GM18520 (cell line): ENCODE measurements around the gene CCDC178.
"Not testable (repeated sequence)": the region's sequence is repeated elsewhere in the genome, so short reads cannot be mapped to it uniquely, and the experiment has no call there.

Experiments used
- ATAC-seq: cut with Tn5 transposase; IDR thresholded peaks from one replicate; pipeline ENCODE4 v1.9.1; 2021; ENCODE audit not compliant: unreplicated experiment

CCDC178 gene

GRCh38 chr18:33440060-33441043, at the start of gene CCDC178:
Gene CCDC178 (minus strand): TSS chr18:33440721. CDS start chr18:33412088, 28,633 bp downstream.
- ATAC-seq, result no peak

GRCh38 chr18:33483908-33484307, 43.4 kb upstream of the CCDC178 start:
- ATAC-seq, result no peak

- no peak for ATAC-seq
Observed at GRCh38 chr18:33472509-33472908, 32.0 kb upstream of the CCDC178 start.

GRCh38 chr18:33470216-33470615, 29.7 kb upstream of the CCDC178 start:
- no peak for ATAC-seq

GRCh38 chr18:33469699-33470098, 29.2 kb upstream of the CCDC178 start:
- ATAC-seq, result no peak

- ATAC-seq, result no peak
Observed at GRCh38 chr18:33467531-33467930, 27.0 kb upstream of the CCDC178 start.

- no peak for ATAC-seq
Observed at GRCh38 chr18:33466822-33467221, 26.3 kb upstream of the CCDC178 start.

GRCh38 chr18:33460681-33461080, 20.2 kb upstream of the CCDC178 start:
- ATAC-seq, result no peak

GRCh38 chr18:33459612-33460011, 19.1 kb upstream of the CCDC178 start:
- ATAC-seq, result no peak

GRCh38 chr18:33446604-33447003, 6.1 kb upstream of the CCDC178 start:
- no peak for ATAC-seq

- no peak for ATAC-seq
Observed at GRCh38 chr18:33444709-33445108, 4.2 kb upstream of the CCDC178 start.

- ATAC-seq, result no peak
Observed at GRCh38 chr18:33432857-33433256, 7.7 kb downstream of the CCDC178 start.

- ATAC-seq, result no peak
Observed at GRCh38 chr18:33427549-33427948, 13.0 kb downstream of the CCDC178 start.

- ATAC-seq, result no peak
Observed at GRCh38 chr18:33424266-33424946, 16.1 kb downstream of the CCDC178 start.

- ATAC-seq, result no peak
Observed at GRCh38 chr18:33421225-33421624, 19.3 kb downstream of the CCDC178 start.

- ATAC-seq, result no peak
Observed at GRCh38 chr18:33404244-33404873, 36.2 kb downstream of the CCDC178 start.

- not testable (repeated sequence) for ATAC-seq
Observed at GRCh38 chr18:33398939-33399338, 41.6 kb downstream of the CCDC178 start.

GRCh38 chr18:33375829-33376228, 64.7 kb downstream of the CCDC178 start:
- no peak for ATAC-seq

- no peak for ATAC-seq
Observed at GRCh38 chr18:33372442-33372841, 68.1 kb downstream of the CCDC178 start.

- ATAC-seq, result no peak
Observed at GRCh38 chr18:33369711-33370449, 70.6 kb downstream of the CCDC178 start.

GRCh38 chr18:33356735-33357134, 83.8 kb downstream of the CCDC178 start:
- ATAC-seq, result no peak
